ENCODE results near the gene CFAP20DC. TPM values are rescaled to one million over a fixed set of nuclear protein-coding genes. Genes with fewer than 3 reads are reported as not detected.

Gene CFAP20DC
- total RNA-seq, 5 donors from 2014 or later (not counting 1 experiment from before 2014, with no cell fraction given) = 0.26 to 0.51 (median 0.28) TPM; not detected in 2

GRCh38 chr3:58963928-58964503, 85.8 kb downstream of the CFAP20DC start:
- Histone ChIP-seq H3K27me3 (replicated peaks in 1 of 2; ENCODE audit: control insufficient read depth in 2 of 2, extremely low read depth in 1 of 2, insufficient read depth in 2 of 2, low read length in 1 of 2) (no peaks in the 10 kb centered on the region), H3K9me3 (no peaks in the 10 kb centered on the region), H3K36me3 (ENCODE audit: control insufficient read depth in 2 of 2, extremely low read depth in 1 of 2, insufficient read depth in 1 of 2, low read length in 1 of 2) (no peaks in the 10 kb centered on the region), H3K27ac (ENCODE audit: low read length) (no peak overlapping the region), H3K4me3 (ENCODE audit: control insufficient read depth in 1 of 2, extremely low read depth in 1 of 2, low read length in 1 of 2) (no peak overlapping the region), H3K4me1 (ENCODE audit: control insufficient read depth in 1 of 2, extremely low read depth in 1 of 2, insufficient read depth in 2 of 2, low read length in 2 of 2) (no peaks in the 10 kb centered on the region)
- POLR2A ChIA-PET = interaction anchor here in 1 of 2 donors (0.6 kb wide), 1 partner anchor 41 kb away, joined by 3 read pairs; no protein-coding TSS in a partner anchor
- no CpG with 5 or more reads among the region's 2 CpGs for WGBS (ENCODE audit: insufficient coverage)
- Mint-ChIP-seq H3K27me3 (peaks cover 0 to 3% of the 10 kb centered on the region in 2 donors), H3K4me3 (no peak overlapping the region), H3K4me1 (no peaks in the 10 kb centered on the region), H3K9me3 (no peaks in the 10 kb centered on the region), H3K36me3 (no peaks in the 10 kb centered on the region), H3K27ac (no peak overlapping the region)
- ATAC-seq (replicated peaks in 1 of 4) (no peak), DNase-seq (no peak)
- CTCF ChIA-PET = no interaction called here

- DNase-seq (no peak), ATAC-seq (replicated peaks in 1 of 4) (no peak)
- H3K27me3 ChIP-seq (replicated peaks in 1 of 2; ENCODE audit: control insufficient read depth in 2 of 2, extremely low read depth in 1 of 2, insufficient read depth in 2 of 2, low read length in 1 of 2) = no peaks in the 10 kb centered on the region
- no peaks in the 10 kb centered on the region for H3K36me3 ChIP-seq (ENCODE audit: control insufficient read depth in 2 of 2, extremely low read depth in 1 of 2, insufficient read depth in 1 of 2, low read length in 1 of 2)
- no peaks in the 10 kb centered on the region for H3K4me1 ChIP-seq (ENCODE audit: control insufficient read depth in 1 of 2, extremely low read depth in 1 of 2, insufficient read depth in 2 of 2, low read length in 2 of 2)
- no peak overlapping the region for H3K4me3 ChIP-seq (ENCODE audit: control insufficient read depth in 1 of 2, extremely low read depth in 1 of 2, low read length in 1 of 2)
- H3K4me3 Mint-ChIP-seq = no peak overlapping the region
- POLR2A ChIA-PET = interaction anchor here in 1 of 2 donors (1.0 kb wide), 1 partner anchor 9 kb away, joined by 4 read pairs; no protein-coding TSS in a partner anchor
- no peak overlapping the region for H3K27ac ChIP-seq (ENCODE audit: low read length)
- no peaks in the 10 kb centered on the region for H3K9me3 ChIP-seq
- CTCF ChIA-PET = no interaction called here
- 79% methylated on average over 3 of the region's 3 CpGs for WGBS (ENCODE audit: insufficient coverage)
- no peaks in the 10 kb centered on the region for H3K4me1 Mint-ChIP-seq
- no peaks in the 10 kb centered on the region for H3K36me3 Mint-ChIP-seq
- H3K9me3 Mint-ChIP-seq = no peaks in the 10 kb centered on the region
- H3K27ac Mint-ChIP-seq = no peak overlapping the region
- H3K27me3 Mint-ChIP-seq = peaks cover 0 to 3% of the 10 kb centered on the region in 2 donors
Observed at GRCh38 chr3:58962816-58963215, 87.0 kb downstream of the CFAP20DC start.

GRCh38 chr3:58962040-58962651, 87.7 kb downstream of the CFAP20DC start:
- no peak overlapping the region for H3K4me3 Mint-ChIP-seq
- ATAC-seq (replicated peaks in 1 of 4) = no peak
- no CpG with 5 or more reads among the region's 2 CpGs for WGBS (ENCODE audit: insufficient coverage)

GRCh38 chr3:58955308-58955707, 94.5 kb downstream of the CFAP20DC start:
- Histone ChIP-seq H3K4me3 (ENCODE audit: control insufficient read depth in 1 of 2, extremely low read depth in 1 of 2, low read length in 1 of 2) (no peak overlapping the region), H3K9me3 (no peaks in the 10 kb centered on the region), H3K27ac (ENCODE audit: low read length) (no peak overlapping the region), H3K4me1 (ENCODE audit: control insufficient read depth in 1 of 2, extremely low read depth in 1 of 2, insufficient read depth in 2 of 2, low read length in 2 of 2) (no peaks in the 10 kb centered on the region), H3K27me3 (replicated peaks in 1 of 2; ENCODE audit: control insufficient read depth in 2 of 2, extremely low read depth in 1 of 2, insufficient read depth in 2 of 2, low read length in 1 of 2) (no peaks in the 10 kb centered on the region), H3K36me3 (ENCODE audit: control insufficient read depth in 2 of 2, extremely low read depth in 1 of 2, insufficient read depth in 1 of 2, low read length in 1 of 2) (no peaks in the 10 kb centered on the region)
- H3K4me1 Mint-ChIP-seq = no peaks in the 10 kb centered on the region
- H3K27ac Mint-ChIP-seq = no peak overlapping the region
- no peaks in the 10 kb centered on the region for H3K27me3 Mint-ChIP-seq
- ATAC-seq (replicated peaks in 1 of 4) (no peak), DNase-seq (no peak)
- ChIA-PET POLR2A (no interaction called here), CTCF (no interaction called here)
- no peaks in the 10 kb centered on the region for H3K36me3 Mint-ChIP-seq
- H3K4me3 Mint-ChIP-seq = no peak overlapping the region
- peaks cover 0 to 7% (median 0%) of the 10 kb centered on the region in 3 donors for H3K9me3 Mint-ChIP-seq
- no CpG with 5 or more reads among the region's 2 CpGs for WGBS (ENCODE audit: insufficient coverage)

More at GRCh38 chr3:58962040-58962651, 87.7 kb downstream of the CFAP20DC start:
- Mint-ChIP-seq H3K27me3 (peaks cover 0 to 3% of the 10 kb centered on the region in 2 donors), H3K9me3 (no peaks in the 10 kb centered on the region), H3K36me3 (no peaks in the 10 kb centered on the region), H3K4me1 (no peaks in the 10 kb centered on the region), H3K27ac (no peak overlapping the region)
- no peaks in the 10 kb centered on the region for H3K9me3 ChIP-seq
- no peaks in the 10 kb centered on the region for H3K36me3 ChIP-seq (ENCODE audit: control insufficient read depth in 2 of 2, extremely low read depth in 1 of 2, insufficient read depth in 1 of 2, low read length in 1 of 2)
- H3K4me3 ChIP-seq (ENCODE audit: control insufficient read depth in 1 of 2, extremely low read depth in 1 of 2, low read length in 1 of 2) = no peak overlapping the region
- DNase-seq = no peak
- no peak overlapping the region for H3K27ac ChIP-seq (ENCODE audit: low read length)
- H3K4me1 ChIP-seq (ENCODE audit: control insufficient read depth in 1 of 2, extremely low read depth in 1 of 2, insufficient read depth in 2 of 2, low read length in 2 of 2) = no peaks in the 10 kb centered on the region
- ChIA-PET CTCF (no interaction called here), POLR2A (interaction anchor here in 1 of 2 donors (1.0 kb wide), 1 partner anchor 8 kb away, joined by 4 read pairs; no protein-coding TSS in a partner anchor)
- H3K27me3 ChIP-seq (replicated peaks in 1 of 2; ENCODE audit: control insufficient read depth in 2 of 2, extremely low read depth in 1 of 2, insufficient read depth in 2 of 2, low read length in 1 of 2) = no peaks in the 10 kb centered on the region

- H3K27me3 Mint-ChIP-seq = peaks cover 2 to 3% of the 10 kb centered on the region in 2 donors
- ATAC-seq (replicated peaks in 1 of 4) (no peak), DNase-seq (no peak)
- no peaks in the 10 kb centered on the region for H3K36me3 Mint-ChIP-seq
- Histone ChIP-seq H3K27ac (ENCODE audit: low read length) (no peak overlapping the region), H3K9me3 (no peaks in the 10 kb centered on the region), H3K36me3 (ENCODE audit: control insufficient read depth in 2 of 2, extremely low read depth in 1 of 2, insufficient read depth in 1 of 2, low read length in 1 of 2) (no peaks in the 10 kb centered on the region), H3K4me3 (ENCODE audit: control insufficient read depth in 1 of 2, extremely low read depth in 1 of 2, low read length in 1 of 2) (no peak overlapping the region), H3K27me3 (replicated peaks in 1 of 2; ENCODE audit: control insufficient read depth in 2 of 2, extremely low read depth in 1 of 2, insufficient read depth in 2 of 2, low read length in 1 of 2) (no peaks in the 10 kb centered on the region), H3K4me1 (ENCODE audit: control insufficient read depth in 1 of 2, extremely low read depth in 1 of 2, insufficient read depth in 2 of 2, low read length in 2 of 2) (no peaks in the 10 kb centered on the region)
- CTCF ChIA-PET = no interaction called here
- H3K4me1 Mint-ChIP-seq = no peaks in the 10 kb centered on the region
- POLR2A ChIA-PET = no interaction called here
- WGBS (ENCODE audit: insufficient coverage) = no CpG with 5 or more reads among the region's 1 CpG
- H3K9me3 Mint-ChIP-seq = peaks cover 0 to 8% (median 0%) of the 10 kb centered on the region in 3 donors
- H3K4me3 Mint-ChIP-seq = no peak overlapping the region
- H3K27ac Mint-ChIP-seq = no peak overlapping the region
Observed at GRCh38 chr3:58953288-58953687, 96.5 kb downstream of the CFAP20DC start.

GRCh38 chr3:58952128-58952917, 97.5 kb downstream of the CFAP20DC start:
- no peak for DNase-seq
- no peaks in the 10 kb centered on the region for H3K36me3 Mint-ChIP-seq
- no peaks in the 10 kb centered on the region for H3K4me1 Mint-ChIP-seq
- H3K4me3 Mint-ChIP-seq = no peak overlapping the region
- POLR2A ChIA-PET = no interaction called here
- no CpG with 5 or more reads among the region's 4 CpGs for WGBS (ENCODE audit: insufficient coverage)
- CTCF ChIA-PET = no interaction called here
- no peaks in the 10 kb centered on the region for H3K4me1 ChIP-seq (ENCODE audit: control insufficient read depth in 1 of 2, extremely low read depth in 1 of 2, insufficient read depth in 2 of 2, low read length in 2 of 2)
- no peak for ATAC-seq (replicated peaks in 1 of 4)
- peaks cover 3 to 4% of the 10 kb centered on the region in 2 donors for H3K27me3 Mint-ChIP-seq
- no peak overlapping the region for H3K4me3 ChIP-seq (ENCODE audit: control insufficient read depth in 1 of 2, extremely low read depth in 1 of 2, low read length in 1 of 2)
- H3K27me3 ChIP-seq (replicated peaks in 1 of 2; ENCODE audit: control insufficient read depth in 2 of 2, extremely low read depth in 1 of 2, insufficient read depth in 2 of 2, low read length in 1 of 2) = no peaks in the 10 kb centered on the region
- H3K36me3 ChIP-seq (ENCODE audit: control insufficient read depth in 2 of 2, extremely low read depth in 1 of 2, insufficient read depth in 1 of 2, low read length in 1 of 2) = no peaks in the 10 kb centered on the region
- H3K9me3 ChIP-seq = no peaks in the 10 kb centered on the region
- no peak overlapping the region for H3K27ac ChIP-seq (ENCODE audit: low read length)
- H3K9me3 Mint-ChIP-seq = peaks cover 0 to 11% (median 0%) of the 10 kb centered on the region in 3 donors
- H3K27ac Mint-ChIP-seq = no peak overlapping the region
